ENCODE results near the gene NINJ2. TPM values are rescaled to one million over a fixed set of nuclear protein-coding genes. Genes with fewer than 3 reads are reported as not detected.

Gene NINJ2
- total RNA-seq, 1 donor from 2014 or later, result not detected

- Mint-ChIP-seq H3K36me3 (ENCODE audit: low read depth, unreplicated experiment) (no peaks in the 10 kb centered on the region), H3K27ac (ENCODE audit: unreplicated experiment) (no peak overlapping the region), H3K27me3 (ENCODE audit: low read depth, unreplicated experiment) (peaks cover 21% of the 10 kb centered on the region), H3K4me3 (ENCODE audit: unreplicated experiment) (no peak overlapping the region), H3K4me1 (ENCODE audit: low read depth, unreplicated experiment) (peaks cover 2% of the 10 kb centered on the region), H3K9me3 (ENCODE audit: unreplicated experiment) (no peaks in the 10 kb centered on the region)
- FAIRE-seq, result no peak
- Histone ChIP-seq H3K9ac (ENCODE audit: low read length) (no peak overlapping the region), H3K27ac (ENCODE audit: low read depth, low read length) (no peak overlapping the region), H3K4me2 (ENCODE audit: low read length) (no peak overlapping the region), H3K27me3 (ENCODE audit: insufficient read depth, low read length) (no peaks in the 10 kb centered on the region), H3K36me3 (ENCODE audit: insufficient read depth, low read length) (no peaks in the 10 kb centered on the region), H3K9me3 (ENCODE audit: insufficient read depth, low read depth, low read length) (no peaks in the 10 kb centered on the region), H2AFZ (ENCODE audit: low read depth, low read length) (no peak overlapping the region), H3K4me3 (ENCODE audit: insufficient read depth, low read depth, low read length) (no peak overlapping the region), H4K20me1 (ENCODE audit: insufficient read depth, low read length) (no peaks in the 10 kb centered on the region), H3K4me1 (ENCODE audit: insufficient read depth, low read length) (no peaks in the 10 kb centered on the region), H3K79me2 (ENCODE audit: insufficient read depth, low read length) (no peaks in the 10 kb centered on the region)
- TF ChIP-seq CTCF (IDR thresholded peaks at IDR 0.05; ENCODE audit: insufficient read depth, low read depth, low read length) (no peak), EZH2 (IDR thresholded peaks at IDR 0.05; ENCODE audit: insufficient read depth, low read length) (no peak)
- DNase-seq (ENCODE audit: low read depth), result no peak
Measured at GRCh38 chr12:581746-582145, 81.5 kb downstream of the NINJ2 start.

- Histone ChIP-seq H3K79me2 (ENCODE audit: insufficient read depth, low read length) (no peaks in the 10 kb centered on the region), H3K9ac (ENCODE audit: low read length) (no peak overlapping the region), H3K27me3 (ENCODE audit: insufficient read depth, low read length) (no peaks in the 10 kb centered on the region), H3K27ac (ENCODE audit: low read depth, low read length) (no peak overlapping the region), H2AFZ (ENCODE audit: low read depth, low read length) (no peak overlapping the region), H3K9me3 (ENCODE audit: insufficient read depth, low read depth, low read length) (no peaks in the 10 kb centered on the region), H4K20me1 (ENCODE audit: insufficient read depth, low read length) (no peaks in the 10 kb centered on the region), H3K4me3 (ENCODE audit: insufficient read depth, low read depth, low read length) (no peak overlapping the region), H3K4me1 (ENCODE audit: insufficient read depth, low read length) (no peaks in the 10 kb centered on the region), H3K4me2 (ENCODE audit: low read length) (no peak overlapping the region), H3K36me3 (ENCODE audit: insufficient read depth, low read length) (no peaks in the 10 kb centered on the region)
- FAIRE-seq (no peak), DNase-seq (ENCODE audit: low read depth) (no peak)
- Mint-ChIP-seq H3K36me3 (ENCODE audit: low read depth, unreplicated experiment) (no peaks in the 10 kb centered on the region), H3K27me3 (ENCODE audit: low read depth, unreplicated experiment) (peaks cover 17% of the 10 kb centered on the region), H3K27ac (ENCODE audit: unreplicated experiment) (no peak overlapping the region), H3K4me3 (ENCODE audit: unreplicated experiment) (no peak overlapping the region), H3K9me3 (ENCODE audit: unreplicated experiment) (no peaks in the 10 kb centered on the region), H3K4me1 (ENCODE audit: low read depth, unreplicated experiment) (peaks cover 4% of the 10 kb centered on the region)
- TF ChIP-seq EZH2 (IDR thresholded peaks at IDR 0.05; ENCODE audit: insufficient read depth, low read length) (no peak), CTCF (IDR thresholded peaks at IDR 0.05; ENCODE audit: insufficient read depth, low read depth, low read length) (no peak)
Measured at GRCh38 chr12:581321-581720, 81.9 kb downstream of the NINJ2 start.

- H3K27ac ChIP-seq (ENCODE audit: low read depth, low read length), result no peak overlapping the region
- H3K79me2 ChIP-seq (ENCODE audit: insufficient read depth, low read length), result no peaks in the 10 kb centered on the region
- H3K36me3 ChIP-seq (ENCODE audit: insufficient read depth, low read length), result no peaks in the 10 kb centered on the region
- no peak overlapping the region for H3K4me2 ChIP-seq (ENCODE audit: low read length)
- no peak overlapping the region for H3K27ac Mint-ChIP-seq (ENCODE audit: unreplicated experiment)
- H3K36me3 Mint-ChIP-seq (ENCODE audit: low read depth, unreplicated experiment), result no peaks in the 10 kb centered on the region
- H3K27me3 ChIP-seq (ENCODE audit: insufficient read depth, low read length), result no peaks in the 10 kb centered on the region
- H3K9ac ChIP-seq (ENCODE audit: low read length), result no peak overlapping the region
- H4K20me1 ChIP-seq (ENCODE audit: insufficient read depth, low read length), result no peaks in the 10 kb centered on the region
- H3K9me3 ChIP-seq (ENCODE audit: insufficient read depth, low read depth, low read length), result no peaks in the 10 kb centered on the region
- no peak overlapping the region for H3K4me3 ChIP-seq (ENCODE audit: insufficient read depth, low read depth, low read length)
- DNase-seq (ENCODE audit: low read depth) (no peak), FAIRE-seq (no peak)
- H3K4me1 ChIP-seq (ENCODE audit: insufficient read depth, low read length), result no peaks in the 10 kb centered on the region
- no peaks in the 10 kb centered on the region for H3K9me3 Mint-ChIP-seq (ENCODE audit: unreplicated experiment)
- H2AFZ ChIP-seq (ENCODE audit: low read depth, low read length), result no peak overlapping the region
- TF ChIP-seq CTCF (IDR thresholded peaks at IDR 0.05; ENCODE audit: insufficient read depth, low read depth, low read length), result no peak
- TF ChIP-seq EZH2 (IDR thresholded peaks at IDR 0.05; ENCODE audit: insufficient read depth, low read length), result no peak
- peaks cover 4% of the 10 kb centered on the region for H3K4me1 Mint-ChIP-seq (ENCODE audit: low read depth, unreplicated experiment)
- peaks cover 17% of the 10 kb centered on the region for H3K27me3 Mint-ChIP-seq (ENCODE audit: low read depth, unreplicated experiment)
- no peak overlapping the region for H3K4me3 Mint-ChIP-seq (ENCODE audit: unreplicated experiment)
Measured at GRCh38 chr12:580813-581212, 82.4 kb downstream of the NINJ2 start.

Measured in astrocyte (in vitro differentiated cells and primary cell).